Keratinocyte (primary cell): ENCODE measurements around the gene HDAC7. TPM values are rescaled to one million over a fixed set of nuclear protein-coding genes. Genes with fewer than 3 reads are reported as not detected.

Source experiments
- DNase-seq: peaks from one replicate; pipeline ENCODE4 v3.0.0-alpha.2; 2011; ENCODE audit warnings: low read depth, missing footprints, low spot score
- FAIRE-seq: peaks from 2 replicates; lab custom pipeline; 2011; peaks lifted over from hg19 to GRCh38; lab: Jason Lieb, UNC
- H2AFZ ChIP-seq: 2 replicates; pipeline ENCODE4 v1.6.0; 2012; ENCODE audit warnings: low read length, control low read depth, inconsistent platforms; ENCODE audit not compliant: control insufficient read depth
- H3K27ac ChIP-seq: 2 replicates; pipeline ENCODE4 v1.5.1; 2011; ENCODE audit warnings: low read length; ENCODE audit not compliant: control insufficient read depth, insufficient read depth
- H3K27me3 ChIP-seq: 3 replicates; pipeline ENCODE4 v1.6.0; 2011; ENCODE audit warnings: low read length; ENCODE audit not compliant: control insufficient read depth, insufficient read depth; ENCODE audit errors: extremely low read depth
- H3K36me3 ChIP-seq, 2 experiments: 2 replicates in 1 of 2; 3 replicates in 1 of 2; pipeline ENCODE4 v1.5.1; 2011; ENCODE audit warnings: low read length in 2 of 2, mild to moderate bottlenecking in 1 of 2; ENCODE audit not compliant: control insufficient read depth in 2 of 2, insufficient read depth in 2 of 2; ENCODE audit errors: extremely low read depth in 1 of 2
- H3K4me1 ChIP-seq: 3 replicates; pipeline ENCODE4 v1.5.1; 2011; ENCODE audit warnings: low read length; ENCODE audit not compliant: control insufficient read depth, insufficient read depth; ENCODE audit errors: extremely low read depth
- H3K4me2 ChIP-seq: 3 replicates; pipeline ENCODE4 v1.6.0; 2011; ENCODE audit warnings: low read depth, low read length; ENCODE audit not compliant: control insufficient read depth, insufficient read depth; ENCODE audit errors: extremely low read depth
- H3K4me3 ChIP-seq, 3 experiments: fragments of 200-600 bp in 1 of 3; sonication (generic) in 1 of 3; 2 replicates in 2 of 3; 3 replicates in 1 of 3; pipeline ENCODE4 v1.5.1; 2011 to 2016; ENCODE audit warnings: low read length in 3 of 3, mild to moderate bottlenecking in 3 of 3, control low read depth in 2 of 3, inconsistent platforms in 1 of 3, low read depth in 1 of 3, mixed read lengths in 1 of 3, mixed run types in 1 of 3, moderate library complexity in 1 of 3; ENCODE audit not compliant: control insufficient read depth in 2 of 3, insufficient read depth in 2 of 3; ENCODE audit errors: extremely low read depth in 1 of 3
- H3K79me2 ChIP-seq: 2 replicates; pipeline ENCODE4 v1.6.0; 2012; ENCODE audit warnings: low read length; ENCODE audit not compliant: control insufficient read depth, insufficient read depth
- H3K9ac ChIP-seq: 3 replicates; pipeline ENCODE4 v1.6.0; 2011; ENCODE audit warnings: low read length; ENCODE audit not compliant: control insufficient read depth, insufficient read depth; ENCODE audit errors: extremely low read depth
- H3K9me1 ChIP-seq: 3 replicates; pipeline ENCODE4 v1.6.0; 2011; ENCODE audit warnings: low read length; ENCODE audit not compliant: control insufficient read depth, insufficient read depth; ENCODE audit errors: extremely low read depth
- H3K9me3 ChIP-seq: 2 replicates; pipeline ENCODE4 v1.5.1; 2012; ENCODE audit warnings: low read depth, low read length; ENCODE audit not compliant: control insufficient read depth
- H4K20me1 ChIP-seq: 3 replicates; pipeline ENCODE4 v1.6.0; 2011; ENCODE audit warnings: low read length; ENCODE audit not compliant: control insufficient read depth, insufficient read depth; ENCODE audit errors: extremely low read depth
- EZH2 ChIP-seq: IDR thresholded peaks from one replicate; pipeline ENCODE4 v1.6.1; 2012; ENCODE audit warnings: inconsistent platforms, mild to moderate bottlenecking, low read length, moderate library complexity
- dilution Hi-C: fragments of 300-500 bp; cut with MboI; formaldehyde crosslinking; loops from one replicate; pipeline ENCODE4 v1.7.0; 2020; ENCODE audit warnings: low sequenced_read_pairs; ENCODE audit not compliant: extremely low pct_ligation_motif_present
- polyA plus RNA-seq, 5 experiments: library from polyadenylated mRNA; depleted of rRNA in 3 of 5; stranded (reverse) in 3 of 5; stranded (forward) in 1 of 5; unstranded in 1 of 5; fragments of >200 nt; gene quantifications; 1 replicate in 1 of 5; 2 replicates in 3 of 5; 3 replicates in 1 of 5; pipeline versions ENCODE4 v1.2.1 to v1.2.3, GENCODE V29; 2011 to 2012; ENCODE audit warnings: missing spikeins in 2 of 5, low read depth in 1 of 5, low replicate concordance in 1 of 5
- TF ChIP-seq, protein P1 (sequence below), 3 experiments: IDR thresholded peaks in 1 of 3; conservative IDR thresholded peaks in 1 of 3; optimal IDR thresholded peaks in 1 of 3; 2 replicates in 2 of 3; 3 replicates in 1 of 3; pipeline versions ENCODE3 to v1.5.1; 2011; ENCODE audit warnings: low read length in 3 of 3, mild to moderate bottlenecking in 3 of 3, moderate library complexity in 2 of 3, control low read depth in 1 of 3, inconsistent platforms in 1 of 3; ENCODE audit not compliant: insufficient read depth in 2 of 3; ENCODE audit errors: extremely low read depth in 1 of 3

Gene HDAC7
- polyA plus RNA-seq, 1 donor (not counting 4 experiments of a cell fraction or from before 2014, with no cell fraction given) = 17.0 TPM

DNA sequence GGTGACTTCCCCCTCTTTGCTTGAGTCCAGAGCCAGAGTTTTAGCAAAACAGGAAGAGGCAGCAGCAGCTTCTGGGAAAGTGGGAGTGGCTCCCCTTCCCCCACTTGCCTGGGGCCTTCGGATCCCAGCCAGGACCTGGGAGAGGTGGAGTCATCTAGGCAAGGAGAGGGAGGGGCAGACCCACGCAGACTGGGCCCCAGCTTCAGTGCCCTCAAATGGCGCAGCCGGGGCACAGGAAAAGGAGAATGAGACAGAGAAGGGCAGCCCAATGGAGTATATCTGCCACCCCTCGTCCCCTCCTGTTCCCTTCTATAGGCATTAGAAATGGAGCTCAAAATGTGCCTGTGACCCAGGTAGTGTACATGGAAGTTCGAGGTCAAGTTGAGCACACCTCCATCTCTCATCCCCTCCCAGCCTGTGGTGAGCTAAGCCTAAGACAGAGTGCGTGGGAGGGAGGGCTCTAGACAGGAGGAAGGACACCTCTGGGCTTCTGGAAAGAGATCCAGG, 9.3 kb upstream of the HDAC7 start:
- peak; percentile 61 for FAIRE-seq
- Histone ChIP-seq H3K27ac (peak overlapping the region; percentile 41), H3K4me3 (peak overlapping the region in 2 of 3 experiments; percentile 4 to 36), H3K4me1 (peaks cover 44% of the 10 kb centered on the region), H3K4me2 (peak overlapping the region; percentile 69), H3K9me3 (no peaks in the 10 kb centered on the region), H3K9me1 (peaks cover 3% of the 10 kb centered on the region), H2AFZ (peak overlapping the region; percentile 92), H3K79me2 (no peaks in the 10 kb centered on the region), H3K27me3 (no peaks in the 10 kb centered on the region), H4K20me1 (no peaks in the 10 kb centered on the region), H3K9ac (peak overlapping the region; percentile 14), H3K36me3 (no peaks in the 10 kb centered on the region)
- TF ChIP-seq, protein P1, sequence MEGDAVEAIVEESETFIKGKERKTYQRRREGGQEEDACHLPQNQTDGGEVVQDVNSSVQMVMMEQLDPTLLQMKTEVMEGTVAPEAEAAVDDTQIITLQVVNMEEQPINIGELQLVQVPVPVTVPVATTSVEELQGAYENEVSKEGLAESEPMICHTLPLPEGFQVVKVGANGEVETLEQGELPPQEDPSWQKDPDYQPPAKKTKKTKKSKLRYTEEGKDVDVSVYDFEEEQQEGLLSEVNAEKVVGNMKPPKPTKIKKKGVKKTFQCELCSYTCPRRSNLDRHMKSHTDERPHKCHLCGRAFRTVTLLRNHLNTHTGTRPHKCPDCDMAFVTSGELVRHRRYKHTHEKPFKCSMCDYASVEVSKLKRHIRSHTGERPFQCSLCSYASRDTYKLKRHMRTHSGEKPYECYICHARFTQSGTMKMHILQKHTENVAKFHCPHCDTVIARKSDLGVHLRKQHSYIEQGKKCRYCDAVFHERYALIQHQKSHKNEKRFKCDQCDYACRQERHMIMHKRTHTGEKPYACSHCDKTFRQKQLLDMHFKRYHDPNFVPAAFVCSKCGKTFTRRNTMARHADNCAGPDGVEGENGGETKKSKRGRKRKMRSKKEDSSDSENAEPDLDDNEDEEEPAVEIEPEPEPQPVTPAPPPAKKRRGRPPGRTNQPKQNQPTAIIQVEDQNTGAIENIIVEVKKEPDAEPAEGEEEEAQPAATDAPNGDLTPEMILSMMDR (optimal IDR thresholded peaks at IDR 0.05 in 1 of 3, IDR thresholded peaks at IDR 0.05 in 1 of 3, conservative IDR thresholded peaks at IDR 0.05 in 1 of 3; ENCODE audit: extremely low read depth in 1 of 3, insufficient read depth in 2 of 3, low read length in 3 of 3) = no peak
- no peak for TF ChIP-seq EZH2
- DNase-seq = no peak
- dilution Hi-C loops = no loop called here

DNA sequence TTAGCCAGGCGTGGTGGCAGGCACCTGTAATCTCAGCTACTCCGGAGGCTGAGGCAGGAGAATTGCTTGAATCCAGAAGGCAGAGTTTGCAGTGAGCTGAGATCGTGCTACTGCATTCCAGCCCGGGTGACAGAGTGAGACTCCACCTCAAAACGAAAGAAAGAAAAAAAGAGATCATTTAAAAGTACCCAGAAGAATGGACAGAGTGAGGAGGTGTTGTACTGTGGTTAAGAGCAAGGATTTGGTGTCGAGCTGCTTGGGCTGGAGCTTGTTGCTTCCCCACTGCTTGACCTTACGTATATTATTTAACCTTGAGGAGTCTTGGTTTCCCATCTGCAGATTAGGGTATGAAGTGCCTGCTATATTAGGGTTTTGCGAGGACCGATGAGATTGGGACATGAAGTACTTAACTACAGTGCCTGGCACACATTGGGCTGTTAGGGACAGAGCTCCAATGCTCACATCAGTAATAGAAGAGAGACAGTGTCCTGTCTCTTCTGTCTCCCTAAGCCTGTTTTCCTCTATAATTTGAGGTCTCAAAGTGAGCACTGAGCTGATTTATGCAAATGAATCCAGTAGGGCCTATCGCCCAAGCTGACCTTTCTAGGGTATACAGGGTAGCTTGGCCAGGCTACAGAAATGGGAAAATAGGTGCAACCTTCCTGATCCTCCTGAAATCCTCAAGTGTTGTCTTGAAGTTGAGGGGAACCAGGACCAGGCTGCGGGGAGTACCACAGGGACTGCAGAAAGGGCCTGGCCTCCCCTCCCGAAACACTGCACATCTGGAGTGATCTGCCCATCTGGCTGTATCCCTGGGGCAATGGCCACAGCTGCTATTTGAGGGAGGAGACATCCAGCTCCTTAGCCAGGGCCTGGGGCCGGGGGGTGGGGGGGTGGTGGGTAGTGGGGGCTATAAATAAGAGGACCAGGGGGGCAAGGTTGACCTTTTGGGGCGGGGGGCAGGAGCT, 8.6 kb upstream of the HDAC7 start:
- H4K20me1 ChIP-seq = no peaks in the 10 kb centered on the region
- H3K9me1 ChIP-seq = peaks cover 3% of the 10 kb centered on the region
- H3K36me3 ChIP-seq = no peaks in the 10 kb centered on the region
- H3K27ac ChIP-seq = peak overlapping the region; percentile 44
- H3K4me1 ChIP-seq = peaks cover 44% of the 10 kb centered on the region
- DNase-seq (no peak), FAIRE-seq (no peak)
- peak overlapping the region; percentile 34 for H3K4me2 ChIP-seq
- H3K27me3 ChIP-seq = no peaks in the 10 kb centered on the region
- H3K9ac ChIP-seq = no peak overlapping the region
- H2AFZ ChIP-seq = peak overlapping the region; percentile 47
- H3K79me2 ChIP-seq = no peaks in the 10 kb centered on the region
- no peak for TF ChIP-seq EZH2
- TF ChIP-seq, protein P1 (optimal IDR thresholded peaks at IDR 0.05 in 1 of 3, IDR thresholded peaks at IDR 0.05 in 1 of 3, conservative IDR thresholded peaks at IDR 0.05 in 1 of 3; ENCODE audit: extremely low read depth in 1 of 3, insufficient read depth in 2 of 3, low read length in 3 of 3) = no peak
- H3K4me3 ChIP-seq = no peak overlapping the region
- no peaks in the 10 kb centered on the region for H3K9me3 ChIP-seq
- dilution Hi-C loops = no loop called here
